Stomach smooth muscle (tissue), 2 donors: ENCODE results near the gene RFX1.

Experiments
- H3K27ac ChIP-seq: one replicate; pipeline ENCODE4 v1.7.0; 2013; ENCODE audit warnings: mild to moderate bottlenecking, low read length, inconsistent platforms
- H3K27me3 ChIP-seq, 2 donors: one replicate each; pipeline ENCODE4 v1.7.0; 2013; ENCODE audit warnings: low read length in 2 of 2; ENCODE audit not compliant: insufficient read depth in 2 of 2, control insufficient read depth in 1 of 2
- H3K36me3 ChIP-seq, 2 donors: one replicate each; pipeline ENCODE4 v1.7.0; 2013; ENCODE audit warnings: low read length in 2 of 2; ENCODE audit not compliant: control insufficient read depth in 2 of 2, insufficient read depth in 2 of 2
- H3K4me1 ChIP-seq: one replicate; pipeline ENCODE4 v1.7.0; 2013; ENCODE audit warnings: low read length; ENCODE audit not compliant: control insufficient read depth, insufficient read depth
- H3K4me3 ChIP-seq, 2 donors: one replicate each; pipeline ENCODE4 v1.7.0; 2013; ENCODE audit warnings: low read length in 2 of 2
- H3K9ac ChIP-seq, 2 donors: one replicate each; pipeline ENCODE4 v1.7.0; 2013; ENCODE audit warnings: low read length in 2 of 2, mild to moderate bottlenecking in 1 of 2
- H3K9me3 ChIP-seq, 2 donors: one replicate each; pipeline ENCODE4 v1.7.0; 2013; ENCODE audit warnings: low read length in 2 of 2; ENCODE audit not compliant: control insufficient read depth in 2 of 2
- donor health status: healthy.
- donor health status: Pancreatic carcinoma.

Gene RFX1

DNA sequence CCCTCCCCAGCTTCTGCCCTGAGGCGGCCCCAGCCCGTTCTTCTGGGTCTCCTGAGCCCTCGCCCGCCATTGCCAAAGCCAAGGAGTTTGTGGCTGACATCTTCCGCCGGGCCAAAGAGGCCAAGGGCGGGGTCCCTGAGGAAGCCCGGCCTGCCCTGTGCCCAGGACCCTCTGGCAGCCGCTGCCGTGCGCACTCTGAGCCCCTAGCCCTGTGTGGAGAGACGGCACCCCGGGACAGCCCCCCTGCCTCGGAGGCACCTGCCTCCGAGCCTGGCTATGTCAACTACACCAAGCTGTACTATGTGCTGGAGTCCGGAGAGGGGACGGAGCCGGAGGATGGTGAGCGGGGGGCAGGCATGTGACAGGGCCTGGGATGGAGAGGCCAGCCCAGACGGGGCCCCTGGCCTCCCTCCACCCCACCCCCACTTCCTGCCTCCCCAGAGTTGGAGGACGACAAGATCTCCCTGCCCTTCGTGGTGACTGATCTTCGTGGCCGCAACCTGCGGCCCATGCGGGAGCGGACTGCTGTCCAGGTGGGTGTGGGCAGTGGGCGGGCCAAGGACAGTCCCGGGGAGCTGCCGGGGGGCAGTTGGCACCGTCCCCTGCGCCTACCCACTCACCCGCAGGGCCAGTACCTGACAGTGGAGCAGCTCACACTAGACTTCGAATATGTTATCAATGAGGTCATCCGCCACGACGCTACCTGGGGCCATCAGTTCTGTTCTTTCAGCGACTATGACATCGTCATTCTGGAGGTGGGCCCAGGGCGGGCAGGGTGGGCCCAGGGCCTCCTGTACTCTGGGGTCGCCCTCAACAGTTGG, 46.8 kb downstream of the RFX1 start:
- Histone ChIP-seq H3K27ac (no peak overlapping the region), H3K4me3 (no peak overlapping the region), H3K4me1 (peaks cover 2% of the 10 kb centered on the region), H3K36me3 (peaks cover 27 to 32% of the 10 kb centered on the region in 2 donors), H3K9me3 (no peaks in the 10 kb centered on the region), H3K27me3 (no peaks in the 10 kb centered on the region), H3K9ac (no peak overlapping the region)

DNA sequence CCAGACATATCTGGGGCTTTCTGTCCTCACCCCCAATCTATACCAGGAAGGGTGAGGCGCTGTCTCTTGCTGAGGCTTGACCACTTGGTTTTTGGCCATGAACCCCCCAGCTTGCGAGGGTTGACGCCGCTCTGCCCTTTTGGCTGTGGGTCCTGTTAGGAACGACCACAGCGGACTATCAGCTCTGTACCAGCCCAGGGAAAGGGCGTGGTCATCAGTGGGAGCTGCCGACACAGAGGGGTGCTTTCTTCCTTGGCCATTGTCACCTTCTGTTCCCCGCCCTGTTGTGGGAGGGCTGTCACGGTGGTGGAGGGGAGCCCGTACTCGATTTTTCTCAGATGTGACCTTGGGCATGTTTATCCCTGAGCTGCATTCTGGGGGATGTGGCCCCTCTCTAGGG, 48.1 kb downstream of the RFX1 start:
- H3K27ac ChIP-seq = no peak overlapping the region
- H3K4me1 ChIP-seq = peaks cover 10% of the 10 kb centered on the region
- H3K9ac ChIP-seq = no peak overlapping the region
- H3K9me3 ChIP-seq = no peaks in the 10 kb centered on the region
- H3K36me3 ChIP-seq = peaks cover 27 to 34% of the 10 kb centered on the region in 2 donors
- no peak overlapping the region for H3K4me3 ChIP-seq
- no peaks in the 10 kb centered on the region for H3K27me3 ChIP-seq

DNA sequence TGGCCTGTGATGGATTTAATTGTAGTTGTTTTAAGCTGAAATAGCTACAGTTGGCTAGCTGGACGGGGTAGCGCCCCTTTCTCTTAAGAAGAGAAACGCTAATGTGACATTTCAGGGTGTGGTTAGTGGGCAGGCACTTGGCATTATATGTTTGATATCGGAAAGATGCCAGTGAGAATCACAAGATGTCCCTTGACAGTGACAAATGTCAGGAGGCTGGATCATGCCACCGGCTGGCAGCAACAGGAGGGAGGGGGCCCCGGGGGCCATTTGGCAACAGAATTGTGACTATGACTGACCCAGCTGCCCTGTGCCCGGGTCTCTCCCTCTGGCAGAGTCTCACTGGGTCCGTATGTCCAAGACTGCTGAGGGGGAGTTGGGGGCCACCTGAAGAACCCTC, 49.1 kb downstream of the RFX1 start:
- Histone ChIP-seq H3K4me1 (peaks cover 11% of the 10 kb centered on the region), H3K27me3 (no peaks in the 10 kb centered on the region), H3K9ac (no peak overlapping the region), H3K9me3 (no peaks in the 10 kb centered on the region), H3K36me3 (peaks cover 27 to 34% of the 10 kb centered on the region in 2 donors), H3K27ac (no peak overlapping the region), H3K4me3 (no peak overlapping the region)

DNA sequence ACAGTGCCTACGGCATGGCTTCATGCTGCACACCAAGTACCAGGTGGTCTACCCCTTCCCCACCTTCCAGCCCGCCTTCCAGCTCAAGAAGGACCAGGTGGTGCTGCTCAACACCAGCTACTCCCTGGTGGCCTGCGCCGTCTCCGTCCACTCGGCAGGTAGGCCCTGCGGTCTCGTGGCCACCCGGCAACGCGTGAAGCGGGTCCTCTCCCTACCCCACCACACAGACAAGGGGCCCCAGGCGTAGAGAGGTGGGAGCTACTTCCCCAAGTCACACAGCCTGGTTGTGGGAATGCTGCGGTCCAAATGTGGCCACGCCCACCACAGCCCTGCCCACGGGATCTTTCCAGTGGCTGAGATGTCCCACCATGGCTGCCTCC, 49.8 kb downstream of the RFX1 start:
- H3K9me3 ChIP-seq = no peaks in the 10 kb centered on the region
- H3K27me3 ChIP-seq = no peaks in the 10 kb centered on the region
- H3K4me1 ChIP-seq = peaks cover 15% of the 10 kb centered on the region
- no peak overlapping the region for H3K4me3 ChIP-seq
- peaks cover 27 to 34% of the 10 kb centered on the region in 2 donors for H3K36me3 ChIP-seq
- H3K27ac ChIP-seq = no peak overlapping the region
- no peak overlapping the region for H3K9ac ChIP-seq

DNA sequence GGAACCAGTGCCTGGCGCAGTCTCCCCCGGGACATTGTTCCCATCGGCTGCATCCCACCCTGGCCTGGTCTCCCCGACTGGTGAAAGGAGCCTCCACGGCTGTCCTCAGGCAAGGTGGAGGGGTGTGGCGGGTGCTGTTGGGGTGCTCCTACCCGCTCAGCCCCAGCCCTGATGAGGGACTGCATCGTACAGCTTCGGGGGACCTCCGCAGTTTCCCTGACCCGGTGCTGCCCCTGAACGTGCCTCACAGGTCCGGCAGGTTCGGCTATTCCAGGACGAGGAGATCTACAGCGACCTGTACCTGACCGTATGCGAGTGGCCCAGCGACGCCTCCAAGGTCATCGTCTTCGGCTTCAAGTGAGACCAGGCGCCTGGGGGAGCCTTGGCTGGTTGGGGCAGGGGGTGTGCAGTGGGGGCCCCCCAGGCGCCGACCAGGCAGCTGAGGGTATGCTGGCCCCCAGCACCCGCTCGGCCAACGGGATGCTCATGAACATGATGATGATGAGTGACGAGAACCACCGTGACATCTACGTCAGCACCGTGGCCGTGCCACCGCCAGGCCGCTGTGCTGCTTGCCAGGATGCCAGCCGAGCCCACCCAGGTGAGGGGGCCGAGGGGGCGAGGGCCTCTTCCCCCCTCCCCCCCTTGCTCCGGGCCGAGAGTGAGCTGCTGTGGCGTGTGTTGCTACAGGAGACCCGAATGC, 50.3 kb downstream of the RFX1 start:
- Histone ChIP-seq H3K27me3 (no peaks in the 10 kb centered on the region), H3K9me3 (no peaks in the 10 kb centered on the region), H3K9ac (no peak overlapping the region), H3K4me1 (peaks cover 15% of the 10 kb centered on the region), H3K36me3 (peaks cover 27 to 34% of the 10 kb centered on the region in 2 donors), H3K27ac (no peak overlapping the region), H3K4me3 (no peak overlapping the region)

DNA sequence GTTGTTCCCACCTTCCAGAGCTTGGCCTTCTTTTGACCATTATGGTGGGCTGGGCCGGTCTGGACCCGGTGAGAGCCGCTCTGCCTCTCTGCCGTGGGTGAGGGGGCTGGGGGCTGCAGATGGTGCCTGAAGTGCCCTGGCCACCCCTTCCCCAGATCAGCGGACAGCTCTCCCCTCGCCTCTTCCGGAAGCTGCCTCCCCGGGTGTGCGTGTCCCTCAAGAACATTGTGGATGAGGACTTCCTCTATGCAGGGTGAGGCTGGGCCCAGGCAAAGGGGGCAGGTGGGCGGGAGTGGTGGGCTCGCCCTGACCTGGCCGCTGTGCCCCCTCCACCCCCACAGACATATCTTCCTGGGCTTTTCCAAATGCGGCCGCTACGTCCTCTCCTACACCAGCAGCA, 51.9 kb downstream of the RFX1 start:
- H3K27me3 ChIP-seq = no peaks in the 10 kb centered on the region
- peak overlapping the region in 1 of 2 donors; percentile 33 for H3K9ac ChIP-seq
- peak overlapping the region in 1 of 2 donors; percentile 8 for H3K4me3 ChIP-seq

DNA sequence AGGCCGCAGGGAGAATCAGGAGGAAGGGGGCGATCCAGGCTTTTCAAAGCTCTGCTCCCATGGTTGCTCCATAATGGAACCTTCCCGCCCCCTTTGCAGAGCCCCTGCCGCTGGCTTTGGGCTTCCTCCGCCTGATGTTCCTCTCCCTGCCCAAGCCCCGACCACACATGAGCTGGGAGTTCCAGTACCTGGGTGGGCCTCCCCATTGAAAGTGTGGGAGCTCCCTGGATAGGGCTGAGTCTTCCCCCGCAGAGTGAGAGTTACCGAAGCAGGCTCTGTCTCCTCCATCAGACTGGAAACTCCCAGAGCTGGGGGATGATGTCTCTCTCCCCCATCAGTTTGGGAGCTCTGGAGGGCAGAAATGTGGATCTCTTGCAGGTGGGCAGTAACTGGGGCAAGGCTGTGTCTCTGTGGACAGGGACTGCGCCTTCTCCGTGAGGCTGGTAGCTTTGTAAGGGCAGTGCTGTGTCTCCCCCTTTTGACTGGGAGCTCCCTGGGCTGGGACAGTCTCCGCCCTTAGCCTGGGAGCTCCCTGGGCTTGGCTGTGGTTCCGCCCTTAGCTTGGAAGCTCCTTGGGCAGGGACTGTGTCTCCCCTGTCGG, 53.1 kb downstream of the RFX1 start:
- Histone ChIP-seq H3K9ac (peak overlapping the region; percentile 48 to 71), H3K27me3 (no peaks in the 10 kb centered on the region), H3K9me3 (no peaks in the 10 kb centered on the region), H3K4me3 (peak overlapping the region; percentile 71 to 80), H3K27ac (peak overlapping the region; percentile 2), H3K4me1 (peaks cover 15% of the 10 kb centered on the region), H3K36me3 (peaks cover 20 to 24% of the 10 kb centered on the region in 2 donors)

More for the DNA sequence above, 51.9 kb downstream of the RFX1 start:
- no peak overlapping the region for H3K27ac ChIP-seq
- no peaks in the 10 kb centered on the region for H3K9me3 ChIP-seq
- H3K4me1 ChIP-seq = peaks cover 15% of the 10 kb centered on the region
- H3K36me3 ChIP-seq = peaks cover 25 to 27% of the 10 kb centered on the region in 2 donors

DNA sequence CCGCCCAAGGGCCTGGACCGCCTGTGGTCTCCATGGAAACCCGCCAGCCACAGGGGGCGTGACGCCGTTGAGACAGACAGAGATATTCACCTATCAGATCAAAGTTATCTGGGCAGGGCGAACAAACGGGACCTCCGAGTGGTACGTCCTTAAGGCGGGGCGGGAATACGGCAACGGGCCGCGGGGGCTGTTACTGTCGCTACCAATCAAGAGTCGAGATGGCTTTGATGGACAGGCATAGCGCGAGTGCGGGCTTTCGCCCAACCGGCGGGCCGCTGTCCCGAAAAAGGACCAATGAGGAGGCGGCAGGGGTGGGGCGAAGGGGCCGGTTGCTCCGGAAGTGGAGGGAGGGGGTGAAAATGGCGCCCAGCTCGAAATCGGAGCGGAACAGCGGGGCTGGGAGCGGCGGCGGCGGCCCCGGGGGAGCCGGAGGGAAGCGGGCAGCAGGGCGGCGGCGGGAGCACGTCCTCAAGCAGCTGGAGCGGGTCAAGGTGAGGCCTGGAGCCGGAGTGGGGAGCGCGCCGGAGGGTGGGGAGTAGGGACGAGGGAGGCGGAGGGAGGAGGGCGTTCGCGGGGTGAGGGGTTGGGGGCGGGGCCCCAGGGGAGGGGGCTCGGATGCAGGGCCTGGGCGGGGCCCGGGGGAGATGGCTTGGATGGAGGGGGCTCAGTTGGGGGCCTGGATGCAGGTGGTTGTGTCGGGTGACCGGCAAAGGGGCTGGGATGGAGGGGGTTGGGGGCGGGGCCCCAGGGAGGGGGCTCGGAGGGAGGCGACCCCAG, 53.8 kb downstream of the RFX1 start, which contains the start of gene DCAF15:
Gene DCAF15, plus strand, starts transcription at position 356 of the 777 bp plus-strand sequence. Its CDS starts 4 bp downstream, at position 360.
- Histone ChIP-seq H3K4me1 (peaks cover 15% of the 10 kb centered on the region), H3K9me3 (no peaks in the 10 kb centered on the region), H3K27ac (peak within 1 kb of the TSS; percentile 55)

DNA sequence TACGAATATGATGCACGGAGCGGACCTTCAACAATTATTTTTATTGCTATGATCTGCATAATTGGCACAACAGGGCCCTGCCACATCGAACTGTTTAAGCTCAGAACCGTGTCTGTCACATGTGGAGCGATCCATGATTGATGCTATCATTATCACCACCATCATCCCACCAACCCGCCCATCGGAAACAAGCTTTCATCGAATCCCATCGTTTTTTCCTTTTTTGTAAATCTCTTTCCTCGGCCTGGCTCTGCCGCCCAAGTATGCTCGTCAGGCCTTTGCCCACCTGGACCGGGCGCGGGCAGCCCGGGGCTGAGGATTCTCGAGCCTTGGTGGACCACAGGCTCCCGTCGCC, 54.3 kb downstream of the RFX1 start:
- no peaks in the 10 kb centered on the region for H3K27me3 ChIP-seq
- H3K36me3 ChIP-seq = peaks cover 15 to 16% of the 10 kb centered on the region in 2 donors
- H3K4me3 ChIP-seq = peak overlapping the region; percentile 64 to 76
- peaks cover 15% of the 10 kb centered on the region for H3K4me1 ChIP-seq
- no peak overlapping the region for H3K9ac ChIP-seq
- peak overlapping the region; percentile 55 for H3K27ac ChIP-seq
- no peaks in the 10 kb centered on the region for H3K9me3 ChIP-seq

More for the DNA sequence above, 53.8 kb downstream of the RFX1 start, which contains the start of gene DCAF15:
- peak within 1 kb of the TSS; percentile 71 to 80 for H3K4me3 ChIP-seq
- no peaks in the 10 kb centered on the region for H3K27me3 ChIP-seq
- H3K9ac ChIP-seq = peak within 1 kb of the TSS; percentile 51 to 71
- H3K36me3 ChIP-seq = peaks cover 19 to 20% of the 10 kb centered on the region in 2 donors

DNA sequence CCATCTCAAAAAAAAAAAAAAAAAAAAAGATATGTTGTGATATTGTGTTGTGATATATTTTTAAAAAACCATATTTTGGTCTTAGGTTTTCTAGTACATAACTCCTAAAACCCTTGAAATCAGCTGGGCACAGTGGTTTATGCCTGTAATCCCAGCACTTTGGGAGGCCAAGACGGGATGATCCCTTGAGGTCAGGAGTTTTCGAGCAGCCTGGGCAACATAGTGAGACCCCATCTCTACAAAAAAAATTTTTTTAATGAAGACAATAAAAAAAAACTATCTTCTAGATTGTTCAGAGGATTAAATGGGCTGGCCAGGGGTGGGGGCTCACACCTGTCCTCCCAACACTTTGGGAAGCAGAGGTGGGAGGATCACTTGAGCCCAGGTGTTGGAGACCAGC, 55.1 kb downstream of the RFX1 start:
- Histone ChIP-seq H3K27me3 (no peaks in the 10 kb centered on the region), H3K9me3 (no peaks in the 10 kb centered on the region), H3K9ac (no peak overlapping the region), H3K4me1 (peaks cover 15% of the 10 kb centered on the region), H3K4me3 (no peak overlapping the region), H3K36me3 (peaks cover 8 to 9% of the 10 kb centered on the region in 2 donors), H3K27ac (no peak overlapping the region)
